ENCODE data around the gene VIPR1.

Gene VIPR1

GRCh38 chr3:42582474-42583070 lies 80.1 kb downstream of the VIPR1 start:
- no peak for DNase-seq

Measured in NCI-H774 (cell line).